Activated gamma-delta T cell treated with Interleukin-2 at 50 U/mL for 16 hours (primary cell): Measurements from ENCODE around the gene MDFIC.

Experiments used
- DNase-seq: peaks from one replicate; pipeline ENCODE4 v3.0.0-alpha.2; 2020

Gene MDFIC

GRCh38 chr7:114929570-114929969 is 7.7 kb downstream of the MDFIC start:
- DNase-seq, result no peak

DNA sequence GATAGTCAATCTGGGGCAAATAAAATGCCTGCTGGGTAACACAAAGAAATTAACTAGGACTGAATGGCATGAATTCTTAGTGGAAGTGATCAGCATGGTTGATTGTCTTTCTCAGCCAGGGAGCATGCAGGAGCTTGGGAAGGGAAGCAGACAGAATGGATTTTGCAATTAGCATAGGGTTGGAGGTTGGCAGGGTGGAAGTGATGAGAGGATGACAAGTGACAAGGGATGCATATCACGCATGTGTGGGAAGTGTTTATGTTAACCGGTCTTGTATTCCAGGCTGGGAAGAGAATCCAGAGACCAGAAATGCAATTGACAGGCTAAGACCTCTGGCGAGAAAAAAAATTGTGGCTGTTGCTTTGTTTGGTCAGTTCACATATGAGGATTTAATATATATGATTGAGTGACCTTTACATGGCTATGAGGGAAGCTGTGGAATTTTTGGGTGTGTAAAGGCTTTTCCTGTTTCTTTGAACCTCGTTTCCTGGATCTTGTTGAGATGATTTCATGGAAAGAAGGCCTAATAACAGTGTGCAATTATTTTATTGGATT is 8.3 kb downstream of the MDFIC start:
- DNase-seq, result no peak

GRCh38 chr7:114930829-114931655 is 9.1 kb downstream of the MDFIC start:
- DNase-seq, result no peak

- DNase-seq, result no peak
These were observed 9.7 kb downstream of the MDFIC start for GRCh38 chr7:114931656-114932011.

DNA sequence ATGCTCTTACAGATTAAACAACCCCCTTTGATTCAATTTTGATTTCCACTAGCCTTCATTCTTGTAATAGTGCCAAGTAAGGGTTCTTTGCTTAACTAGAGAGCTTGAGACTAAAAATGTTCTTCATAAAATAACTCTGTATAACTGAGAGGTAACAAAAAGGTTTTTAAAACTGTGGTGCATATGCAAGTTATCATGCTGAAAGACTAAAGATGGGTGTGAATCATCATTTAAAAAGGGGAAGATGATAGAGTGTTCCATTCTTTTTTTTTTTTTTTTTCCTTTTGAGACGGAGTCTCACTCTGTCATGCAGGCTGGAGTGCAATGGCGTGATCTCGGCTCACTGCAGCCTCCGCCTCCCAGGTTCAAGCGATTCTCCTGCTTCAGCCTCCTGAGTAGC is 11.1 kb downstream of the MDFIC start:
- DNase-seq, result no peak

- DNase-seq, result no peak
These were observed 11.8 kb downstream of the MDFIC start for GRCh38 chr7:114933658-114934057.

- no peak for DNase-seq
These were observed 12.2 kb downstream of the MDFIC start for GRCh38 chr7:114934086-114934485.

GRCh38 chr7:114934713-114935112 is 12.8 kb downstream of the MDFIC start:
- DNase-seq, result no peak

GRCh38 chr7:114936471-114936870 is 14.6 kb downstream of the MDFIC start:
- DNase-seq, result no peak

DNA sequence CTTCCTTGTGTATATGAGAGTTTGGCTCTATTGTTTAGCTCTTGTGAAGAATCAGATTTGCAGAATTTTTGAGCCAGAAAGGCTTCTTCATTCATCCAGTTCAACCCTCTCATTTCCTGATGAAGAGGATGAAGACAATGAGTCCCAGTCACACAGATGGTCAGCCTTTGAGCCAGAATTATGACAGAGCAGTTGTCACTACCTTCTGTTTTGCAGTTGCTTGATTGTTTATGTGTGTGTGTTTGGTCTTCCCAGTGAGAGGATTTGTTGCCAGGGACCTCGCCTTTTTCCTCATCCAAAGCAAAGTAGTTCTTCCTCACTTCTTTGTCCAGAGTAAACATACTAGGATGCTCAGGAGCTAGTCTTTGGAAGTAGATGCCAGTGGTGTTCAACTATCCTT is 15.6 kb downstream of the MDFIC start:
- DNase-seq, result no peak

DNA sequence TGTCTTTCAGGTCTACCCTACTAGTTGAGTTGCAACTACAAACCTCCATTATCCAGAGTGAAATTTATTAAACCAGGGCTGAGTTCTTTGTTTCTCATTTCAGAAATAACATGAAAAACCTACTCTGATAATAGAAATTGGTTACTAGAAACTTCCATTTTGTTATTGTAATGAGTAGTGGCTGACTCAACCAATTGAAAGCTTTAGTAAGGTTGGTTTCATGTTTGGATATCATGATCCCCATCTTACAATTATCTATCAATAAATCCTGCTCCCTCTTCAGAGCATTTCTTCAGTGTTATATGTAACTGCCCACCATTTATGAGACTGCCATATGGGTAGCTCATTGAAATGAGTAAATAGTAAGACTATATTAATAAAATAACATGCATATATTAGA is 16.9 kb downstream of the MDFIC start:
- DNase-seq, result no peak

GRCh38 chr7:114939484-114940097 is 17.7 kb downstream of the MDFIC start:
- no peak for DNase-seq

DNA sequence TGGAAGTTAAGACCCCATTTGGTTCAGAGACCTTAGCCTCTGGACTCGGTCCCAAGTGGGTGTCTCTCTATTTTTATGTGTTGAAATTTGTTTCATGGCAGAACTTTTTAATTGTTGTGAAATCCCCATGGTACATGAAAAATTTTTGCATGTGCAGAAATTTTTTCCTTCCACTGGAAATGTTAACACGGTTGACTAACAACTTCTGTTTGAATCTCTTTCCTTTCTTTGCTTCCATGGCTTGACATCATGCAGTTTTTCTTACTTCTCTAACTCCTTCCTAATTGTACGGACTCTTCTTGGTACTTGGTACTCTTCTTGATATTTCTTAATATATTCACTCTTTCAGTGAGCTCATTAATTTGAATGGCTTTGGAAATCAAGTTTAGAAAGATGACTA is 18.3 kb downstream of the MDFIC start:
- DNase-seq, result no peak

GRCh38 chr7:114941692-114942091 is 19.8 kb downstream of the MDFIC start:
- DNase-seq, result no peak

DNA sequence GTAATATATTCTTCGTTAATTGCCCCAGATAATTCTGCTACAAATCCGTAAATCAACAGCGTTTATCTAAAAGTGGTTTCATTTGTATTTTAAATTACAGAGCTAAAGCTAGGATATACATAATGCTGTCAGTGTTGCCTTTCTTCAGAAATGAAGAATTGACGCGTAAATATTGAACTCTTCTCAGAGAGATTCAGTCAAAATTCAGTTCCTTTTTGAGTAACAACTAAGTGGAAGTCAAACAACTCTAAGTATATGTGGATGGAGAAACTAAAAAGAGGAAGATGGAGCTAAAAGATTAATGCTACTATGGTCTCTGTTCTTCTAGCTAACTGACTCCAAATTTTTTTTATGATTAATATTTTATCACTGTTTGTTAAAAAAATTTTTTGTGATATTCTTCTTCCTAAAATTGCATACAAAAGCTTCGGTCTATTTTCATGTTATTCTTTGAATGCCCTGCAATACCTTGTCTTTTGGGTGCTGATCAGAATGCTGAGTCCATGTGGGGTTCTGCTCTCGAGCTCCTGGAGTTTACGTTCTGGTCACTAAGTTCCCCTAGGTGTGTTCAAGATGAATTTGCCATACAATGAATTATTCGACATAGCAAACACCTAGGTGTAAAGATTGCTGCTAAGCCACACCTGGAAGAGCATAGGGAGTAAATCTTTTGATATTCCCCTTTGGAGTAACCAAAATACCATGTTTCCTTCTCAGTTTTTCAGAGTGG is 20.7 kb downstream of the MDFIC start:
- DNase-seq, result no peak

DNA sequence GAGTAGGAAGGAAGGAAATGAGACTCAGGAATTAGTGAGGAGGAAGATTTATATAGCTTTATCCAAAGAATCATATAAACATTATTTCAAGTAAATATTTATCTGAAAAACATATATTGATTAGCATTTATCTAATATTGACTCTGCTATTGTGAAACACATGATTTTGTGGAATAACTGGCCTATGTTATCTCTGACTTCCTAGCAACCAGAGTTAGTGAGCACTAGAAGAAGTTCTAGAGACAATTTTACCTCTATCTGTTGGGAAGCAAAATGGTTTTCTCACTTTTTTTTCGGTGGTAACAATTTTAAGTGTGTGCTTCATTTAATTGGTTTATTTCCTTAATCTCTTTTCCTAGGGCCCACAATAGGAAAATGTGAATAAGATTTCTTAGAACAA is 21.6 kb downstream of the MDFIC start:
- DNase-seq, result no peak

GRCh38 chr7:114943953-114944744 is 22.3 kb downstream of the MDFIC start:
- DNase-seq, result no peak

DNA sequence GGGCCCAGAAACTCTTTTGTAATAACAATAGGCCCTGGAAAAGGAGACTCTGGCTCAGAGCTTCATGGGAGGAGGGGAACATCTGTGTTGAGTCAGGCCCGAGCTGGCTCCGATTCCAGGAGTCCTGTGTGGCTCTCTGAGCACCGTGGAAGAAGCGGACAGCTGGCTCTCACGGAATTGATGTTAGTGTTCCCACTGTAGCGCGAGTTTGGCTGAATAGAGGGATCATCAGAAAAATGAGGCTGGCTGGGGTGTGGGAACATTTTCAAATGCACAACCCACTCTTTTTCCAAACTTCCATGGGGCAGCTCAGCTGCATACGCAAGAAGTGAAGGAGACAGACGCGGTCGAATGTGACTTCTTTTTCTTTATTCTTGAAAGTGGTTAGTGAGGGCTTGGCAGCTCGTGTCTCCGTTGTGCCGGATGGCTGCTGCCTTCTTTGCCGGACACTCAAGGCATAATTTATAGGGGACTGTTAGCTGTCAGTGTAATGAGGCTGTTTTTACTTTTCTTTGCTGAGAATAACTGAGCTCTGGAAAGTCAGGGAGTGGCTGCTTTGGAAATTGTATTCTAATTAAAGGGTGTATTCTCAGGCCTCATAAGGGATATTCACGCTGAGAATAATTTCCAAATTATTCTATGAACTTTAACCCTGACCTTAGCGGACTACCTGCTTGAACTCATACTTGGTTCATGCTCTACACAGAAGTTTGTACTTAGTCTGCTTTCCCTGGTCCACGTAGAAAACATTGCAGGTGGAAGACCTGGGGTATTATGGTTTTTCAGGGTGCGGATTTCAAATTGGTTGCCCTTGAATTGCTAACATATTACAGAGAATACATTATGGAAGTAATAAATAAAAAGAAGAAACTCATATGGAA is 23.1 kb downstream of the MDFIC start:
- no peak for DNase-seq

- no peak for DNase-seq
These were observed 27.3 kb downstream of the MDFIC start for GRCh38 chr7:114949231-114949630.

GRCh38 chr7:114952296-114952695 is 30.4 kb downstream of the MDFIC start:
- DNase-seq, result no peak

DNA sequence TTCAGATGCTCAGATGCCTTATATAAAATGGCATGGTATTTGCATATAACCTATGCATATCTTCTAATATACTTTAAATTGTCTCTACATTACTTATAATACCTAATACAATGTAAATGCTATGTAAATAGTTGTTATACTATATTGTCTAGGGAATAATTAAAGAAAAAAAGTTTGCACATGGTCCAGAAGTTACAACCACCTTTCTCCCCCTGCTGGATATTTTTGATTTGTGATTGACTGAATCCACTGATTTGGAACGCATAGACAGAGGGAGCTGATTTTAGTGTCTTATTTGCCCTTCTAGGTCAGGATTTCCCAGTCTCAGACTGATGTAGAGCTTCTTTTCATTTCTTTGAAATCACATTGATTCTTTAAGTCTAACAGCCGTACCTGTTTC is 31.8 kb downstream of the MDFIC start:
- DNase-seq, result no peak

DNA sequence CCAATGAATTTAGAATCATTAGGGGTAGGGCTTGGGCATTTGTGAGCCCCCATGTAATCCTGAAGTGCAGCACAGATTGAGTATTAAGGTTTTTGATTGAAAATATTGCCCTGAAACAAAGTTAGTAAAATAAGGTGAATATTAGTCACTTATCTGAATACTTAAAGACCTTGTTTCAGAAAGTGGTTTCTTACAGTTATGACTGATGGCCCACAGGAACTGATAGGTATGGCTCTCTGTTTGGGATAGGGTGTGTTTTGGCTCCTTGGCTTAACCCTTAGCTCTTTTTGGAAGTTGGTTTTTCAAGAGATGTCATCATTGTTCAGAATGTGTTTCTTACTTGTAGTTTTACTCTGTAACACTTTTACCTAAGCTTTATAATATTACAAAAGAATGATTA is 34.8 kb downstream of the MDFIC start:
- no peak for DNase-seq
